ENCODE data around the gene NKX2-1.

GRCh38 chr14:36513451-36514277 lies 6.4 kb downstream of the NKX2-1 start:
- TF ChIP-seq POLR2A (IDR thresholded peaks at IDR 0.05): no peak
- TF ChIP-seq CTCF (IDR thresholded peaks at IDR 0.05): no peak

Measured in testis (tissue), 2 donors.